SK-N-SH (cell line): Measurements from ENCODE around the gene H1-8. TPM values are rescaled to one million over a fixed set of nuclear protein-coding genes. Genes with fewer than 3 reads are reported as not detected.

Source experiments
- CTCF ChIA-PET: fragments of 300-600, 350-600 bp; formaldehyde crosslinking; extraction: SDS; loops from one replicate; lab custom pipeline; 2021; lab: Yijun Ruan, JAX
- POLR2A ChIA-PET: fragments of 350-600 bp; sonication (Branson Sonifier 250); formaldehyde crosslinking; extraction: SDS; loops from one replicate; lab custom pipeline; 2020; ENCODE audit warnings: antibody characterized with exemption, inconsistent platforms; lab: Yijun Ruan, JAX
- DNase-seq: peaks from one replicate; pipeline ENCODE4 v3.0.0; 2012
- H2AFZ ChIP-seq: fragments of 200-600 bp; sonication (generic); 2 replicates; pipeline ENCODE4 v1.8.1; 2016; ENCODE audit warnings: antibody characterized with exemption, mild to moderate bottlenecking, low read depth
- H3F3A ChIP-seq: fragments of 200-600 bp; sonication (generic); replicated peaks from 2 replicates; pipeline ENCODE3; 2016; ENCODE audit warnings: antibody characterized with exemption, mild to moderate bottlenecking; ENCODE audit not compliant: insufficient read depth
- H3K27ac ChIP-seq, 2 experiments: fragments of 200-500 bp in 1 of 2; fragments of 200-600 bp in 1 of 2; sonication (Bioruptor generic) in 1 of 2; sonication (generic), shearing (Covaris generic) in 1 of 2; 2 replicates each; pipeline versions ENCODE4 v1.5.1 to v1.6.1; 2014 to 2016; ENCODE audit warnings: low read depth in 2 of 2, inconsistent platforms in 1 of 2, low read length in 1 of 2, mild to moderate bottlenecking in 1 of 2, mixed read lengths in 1 of 2
- H3K27me3 ChIP-seq: fragments of 200-600 bp; sonication (generic), shearing (Covaris generic); 2 replicates; pipeline ENCODE4 v1.6.1; 2016; ENCODE audit warnings: mixed run types; ENCODE audit not compliant: insufficient read depth
- H3K36me3 ChIP-seq, 2 experiments: fragments of 200-500 bp in 1 of 2; fragments of 200-600 bp in 1 of 2; sonication (Bioruptor generic) in 1 of 2; sonication (generic) in 1 of 2; replicated peaks in 1 of 2; 2 replicates each; pipeline versions ENCODE3 to v1.5.1; 2014 to 2016; ENCODE audit warnings: low read length in 1 of 2, mild to moderate bottlenecking in 1 of 2; ENCODE audit not compliant: insufficient read depth in 2 of 2, control insufficient read depth in 1 of 2
- H3K4me1 ChIP-seq, 2 experiments: fragments of 200-500 bp in 1 of 2; fragments of 200-600 bp in 1 of 2; sonication (Bioruptor generic) in 1 of 2; sonication (generic), shearing (Covaris generic) in 1 of 2; 2 replicates each; pipeline versions ENCODE4 v1.5.1 to v1.6.1; 2014 to 2016; ENCODE audit warnings: low read depth in 1 of 2, low read length in 1 of 2, mixed run types in 1 of 2; ENCODE audit not compliant: insufficient read depth in 2 of 2, control insufficient read depth in 1 of 2
- H3K4me2 ChIP-seq: fragments of 200-600 bp; sonication (generic), shearing (Covaris generic); 2 replicates; pipeline ENCODE4 v1.6.1; 2017; ENCODE audit warnings: mixed run types
- H3K4me3 ChIP-seq, 2 experiments: fragments of 200-500 bp in 1 of 2; fragments of 200-600 bp in 1 of 2; sonication (Bioruptor generic) in 1 of 2; sonication (generic), shearing (Covaris generic) in 1 of 2; 2 replicates each; pipeline versions ENCODE4 v1.5.1 to v1.8.1; 2014 to 2016; ENCODE audit warnings: low read depth in 2 of 2, inconsistent platforms in 1 of 2, low read length in 1 of 2, mild to moderate bottlenecking in 1 of 2, mixed read lengths in 1 of 2, moderate library complexity in 1 of 2
- H3K79me2 ChIP-seq: fragments of 200-600 bp; sonication (generic); 2 replicates; pipeline ENCODE4 v1.8.1; 2017; ENCODE audit warnings: mild to moderate bottlenecking; ENCODE audit not compliant: insufficient read depth
- H3K9ac ChIP-seq: fragments of 200-600 bp; sonication (generic); 2 replicates; pipeline ENCODE4 v1.6.1; 2017; ENCODE audit warnings: mixed run types
- H3K9me2 ChIP-seq: fragments of 200-600 bp; sonication (generic); 2 replicates; pipeline ENCODE4 v1.6.1; 2017; ENCODE audit warnings: mixed run types
- H3K9me3 ChIP-seq: fragments of 200-600 bp; sonication (generic); 2 replicates; pipeline ENCODE4 v1.6.1; 2017; ENCODE audit warnings: mixed run types, mild to moderate bottlenecking, moderate library complexity
- H4K20me1 ChIP-seq: fragments of 200-600 bp; sonication (generic); 2 replicates; pipeline ENCODE4 v1.6.1; 2017; ENCODE audit warnings: mild to moderate bottlenecking, mixed run types; ENCODE audit not compliant: insufficient read depth
- MEF2A ChIP-seq: IDR thresholded peaks from 2 replicates; pipeline ENCODE4 v1.4.0; 2012; ENCODE audit warnings: low read depth, borderline replicate concordance
- TAF1 ChIP-seq: IDR thresholded peaks from 2 replicates; pipeline ENCODE4 v1.6.1; 2012; ENCODE audit warnings: low read depth, mild to moderate bottlenecking, low read length, moderate library complexity, borderline replicate concordance
- TCF12 ChIP-seq: IDR thresholded peaks from 2 replicates; pipeline ENCODE4 v1.4.0; 2012
- WGBS: methylation state at CpG from one replicate; pipeline ENCODE4 v1.1.6; 2017; ENCODE audit warnings: low lambda C conversion rate; 5-methylcytosine and 5-hydroxymethylcytosine counted together
- polyA plus RNA-seq, 3 experiments: library from polyadenylated mRNA; depleted of rRNA; stranded (reverse); fragments of >200 nt; gene quantifications; 2 replicates each; pipeline ENCODE4 v1.2.3, GENCODE V29; 2012
- TF ChIP-seq, protein P1 (sequence below): fragments of 150-350 bp; IDR thresholded peaks from 2 replicates; pipeline ENCODE4 v1.6.1; 2017; ENCODE audit warnings: antibody characterized with exemption, low read length, low read depth, borderline replicate concordance
- TF ChIP-seq, protein P2 (sequence below): IDR thresholded peaks from 2 replicates; pipeline ENCODE4 v1.6.1; 2012; ENCODE audit warnings: mild to moderate bottlenecking, low read depth, low read length, moderate library complexity
- TF ChIP-seq, protein P3 (sequence below): fragments of 200-600 bp; sonication (generic); IDR thresholded peaks from 2 replicates; pipeline ENCODE4 v1.6.1; 2017; ENCODE audit warnings: antibody characterized with exemption, mild to moderate bottlenecking, moderate library complexity

Gene H1-8
- polyA plus RNA-seq, 1 of the 3 experiments (the other 2 are of a cell fraction) = not detected

DNA sequence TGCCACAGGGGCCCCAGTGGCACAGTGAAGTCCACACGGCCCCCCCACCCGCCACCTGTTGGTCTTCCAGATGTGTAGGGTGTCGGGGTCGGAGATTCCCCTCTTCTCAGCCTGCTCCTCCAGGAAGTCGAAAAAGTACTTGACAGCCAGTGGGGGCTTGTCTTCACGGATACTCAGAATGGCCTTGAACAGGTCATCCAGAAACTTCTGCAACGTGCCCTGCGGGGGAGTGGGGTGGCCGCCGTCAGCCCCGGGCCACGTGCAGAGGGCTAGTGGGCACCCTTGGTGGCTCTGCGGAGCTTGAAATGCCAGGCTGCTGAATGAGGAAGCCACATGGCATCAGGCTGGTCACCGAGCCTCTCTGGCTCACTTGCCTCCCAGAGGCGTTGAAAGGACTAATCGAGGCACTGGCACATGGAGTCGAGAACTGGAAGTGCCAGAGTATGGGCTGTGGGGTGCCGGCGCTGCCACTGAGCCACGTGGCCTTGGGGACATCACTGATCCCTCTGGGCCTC is 16.6 kb downstream of the H1-8 start:
- Histone ChIP-seq H3K27ac (peak overlapping the region; percentile 78 to 85), H3K4me3 (no peak overlapping the region), H3K4me2 (peak overlapping the region; percentile 78), H3K9me2 (no peaks in the 10 kb centered on the region), H2AFZ (no peak overlapping the region), H3F3A (peaks cover 13% of the 10 kb centered on the region), H3K27me3 (no peaks in the 10 kb centered on the region), H3K36me3 (no peaks in the 10 kb centered on the region), H4K20me1 (no peaks in the 10 kb centered on the region), H3K9ac (no peak overlapping the region), H3K79me2 (no peaks in the 10 kb centered on the region), H3K4me1 (peaks cover 36 to 60% of the 10 kb centered on the region in 2 experiments), H3K9me3 (no peaks in the 10 kb centered on the region)
- CTCF ChIA-PET = interaction anchor here (1.4 to 5.4 kb wide), 3 partner anchors 10 to 69 kb away, joined by 4 to 18 read pairs (median 7); no protein-coding TSS in a partner anchor
- 100% methylated on average over 2 of the region's 20 CpGs for WGBS
- no peak for DNase-seq
- POLR2A ChIA-PET = no interaction called here
- TF ChIP-seq TAF1 = no peak

DNA sequence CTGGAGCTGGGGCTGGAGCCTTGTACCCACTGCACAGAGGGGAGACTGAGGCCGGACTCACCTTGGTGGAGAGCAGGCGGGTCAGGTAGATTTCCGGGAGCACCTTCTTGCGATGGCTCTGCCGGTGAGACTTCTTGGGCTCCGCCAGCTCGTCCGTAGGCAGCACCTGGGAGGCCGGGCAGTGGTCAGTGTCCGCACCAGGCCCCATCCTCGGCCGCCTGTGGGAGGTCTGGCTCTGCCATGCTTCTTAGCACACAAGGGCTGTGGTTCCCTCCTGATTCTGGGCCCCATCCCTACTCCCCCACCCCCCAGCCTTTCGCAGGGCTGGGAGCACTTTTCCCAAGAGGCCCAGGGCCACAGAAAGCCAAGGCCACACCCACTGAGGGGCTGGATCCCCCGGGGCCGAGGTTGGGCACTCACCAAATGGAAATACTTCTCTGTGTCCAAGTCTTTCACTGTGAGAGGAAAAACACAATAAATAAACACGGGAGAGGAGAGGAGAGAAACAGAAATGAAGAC is 17.4 kb downstream of the H1-8 start:
- Histone ChIP-seq H3K4me3 (peak overlapping the region; percentile 7 to 17; a peak in 2 of 4 replicates), H3K27ac (peak overlapping the region; percentile 69 to 85), H3F3A (peaks cover 8% of the 10 kb centered on the region), H4K20me1 (no peaks in the 10 kb centered on the region), H3K9me3 (no peaks in the 10 kb centered on the region), H3K4me2 (peak overlapping the region; percentile 78), H3K27me3 (no peaks in the 10 kb centered on the region), H3K36me3 (no peaks in the 10 kb centered on the region), H2AFZ (peak overlapping the region; percentile 79), H3K9me2 (no peaks in the 10 kb centered on the region), H3K4me1 (peaks cover 36 to 64% of the 10 kb centered on the region in 2 experiments), H3K79me2 (no peaks in the 10 kb centered on the region), H3K9ac (peak overlapping the region; percentile 60)
- peak; percentile 73 for DNase-seq
- WGBS = 60% methylated on average over 11 of the region's 16 CpGs
- CTCF ChIA-PET = interaction anchor here (2.0 to 5.4 kb wide), 2 partner anchors 9 to 70 kb away, joined by 7 to 18 read pairs; no protein-coding TSS in a partner anchor
- TF ChIP-seq, protein P1, sequence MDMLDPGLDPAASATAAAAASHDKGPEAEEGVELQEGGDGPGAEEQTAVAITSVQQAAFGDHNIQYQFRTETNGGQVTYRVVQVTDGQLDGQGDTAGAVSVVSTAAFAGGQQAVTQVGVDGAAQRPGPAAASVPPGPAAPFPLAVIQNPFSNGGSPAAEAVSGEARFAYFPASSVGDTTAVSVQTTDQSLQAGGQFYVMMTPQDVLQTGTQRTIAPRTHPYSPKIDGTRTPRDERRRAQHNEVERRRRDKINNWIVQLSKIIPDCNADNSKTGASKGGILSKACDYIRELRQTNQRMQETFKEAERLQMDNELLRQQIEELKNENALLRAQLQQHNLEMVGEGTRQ = no peak
- TF ChIP-seq, protein P2, sequence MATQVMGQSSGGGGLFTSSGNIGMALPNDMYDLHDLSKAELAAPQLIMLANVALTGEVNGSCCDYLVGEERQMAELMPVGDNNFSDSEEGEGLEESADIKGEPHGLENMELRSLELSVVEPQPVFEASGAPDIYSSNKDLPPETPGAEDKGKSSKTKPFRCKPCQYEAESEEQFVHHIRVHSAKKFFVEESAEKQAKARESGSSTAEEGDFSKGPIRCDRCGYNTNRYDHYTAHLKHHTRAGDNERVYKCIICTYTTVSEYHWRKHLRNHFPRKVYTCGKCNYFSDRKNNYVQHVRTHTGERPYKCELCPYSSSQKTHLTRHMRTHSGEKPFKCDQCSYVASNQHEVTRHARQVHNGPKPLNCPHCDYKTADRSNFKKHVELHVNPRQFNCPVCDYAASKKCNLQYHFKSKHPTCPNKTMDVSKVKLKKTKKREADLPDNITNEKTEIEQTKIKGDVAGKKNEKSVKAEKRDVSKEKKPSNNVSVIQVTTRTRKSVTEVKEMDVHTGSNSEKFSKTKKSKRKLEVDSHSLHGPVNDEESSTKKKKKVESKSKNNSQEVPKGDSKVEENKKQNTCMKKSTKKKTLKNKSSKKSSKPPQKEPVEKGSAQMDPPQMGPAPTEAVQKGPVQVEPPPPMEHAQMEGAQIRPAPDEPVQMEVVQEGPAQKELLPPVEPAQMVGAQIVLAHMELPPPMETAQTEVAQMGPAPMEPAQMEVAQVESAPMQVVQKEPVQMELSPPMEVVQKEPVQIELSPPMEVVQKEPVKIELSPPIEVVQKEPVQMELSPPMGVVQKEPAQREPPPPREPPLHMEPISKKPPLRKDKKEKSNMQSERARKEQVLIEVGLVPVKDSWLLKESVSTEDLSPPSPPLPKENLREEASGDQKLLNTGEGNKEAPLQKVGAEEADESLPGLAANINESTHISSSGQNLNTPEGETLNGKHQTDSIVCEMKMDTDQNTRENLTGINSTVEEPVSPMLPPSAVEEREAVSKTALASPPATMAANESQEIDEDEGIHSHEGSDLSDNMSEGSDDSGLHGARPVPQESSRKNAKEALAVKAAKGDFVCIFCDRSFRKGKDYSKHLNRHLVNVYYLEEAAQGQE = no peak
- TF ChIP-seq, protein P3, sequence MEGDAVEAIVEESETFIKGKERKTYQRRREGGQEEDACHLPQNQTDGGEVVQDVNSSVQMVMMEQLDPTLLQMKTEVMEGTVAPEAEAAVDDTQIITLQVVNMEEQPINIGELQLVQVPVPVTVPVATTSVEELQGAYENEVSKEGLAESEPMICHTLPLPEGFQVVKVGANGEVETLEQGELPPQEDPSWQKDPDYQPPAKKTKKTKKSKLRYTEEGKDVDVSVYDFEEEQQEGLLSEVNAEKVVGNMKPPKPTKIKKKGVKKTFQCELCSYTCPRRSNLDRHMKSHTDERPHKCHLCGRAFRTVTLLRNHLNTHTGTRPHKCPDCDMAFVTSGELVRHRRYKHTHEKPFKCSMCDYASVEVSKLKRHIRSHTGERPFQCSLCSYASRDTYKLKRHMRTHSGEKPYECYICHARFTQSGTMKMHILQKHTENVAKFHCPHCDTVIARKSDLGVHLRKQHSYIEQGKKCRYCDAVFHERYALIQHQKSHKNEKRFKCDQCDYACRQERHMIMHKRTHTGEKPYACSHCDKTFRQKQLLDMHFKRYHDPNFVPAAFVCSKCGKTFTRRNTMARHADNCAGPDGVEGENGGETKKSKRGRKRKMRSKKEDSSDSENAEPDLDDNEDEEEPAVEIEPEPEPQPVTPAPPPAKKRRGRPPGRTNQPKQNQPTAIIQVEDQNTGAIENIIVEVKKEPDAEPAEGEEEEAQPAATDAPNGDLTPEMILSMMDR = no peak
- TF ChIP-seq TCF12 (0 out of 2 replicates have a peak, but pooled peaks have one; percentile 12), MEF2A (no peak)
- POLR2A ChIA-PET = no interaction called here
